DMS79 (cell line): ENCODE measurements around the gene DNAJC10.
"Not testable (repeated sequence)": the region's sequence is repeated elsewhere in the genome, so short reads cannot be mapped to it uniquely, and the experiment has no call there.

Source experiments
- DNase-seq: peaks from one replicate; lab custom pipeline; 2025; lab: John Stamatoyannopoulos, UW

The DNAJC10 gene

DNA sequence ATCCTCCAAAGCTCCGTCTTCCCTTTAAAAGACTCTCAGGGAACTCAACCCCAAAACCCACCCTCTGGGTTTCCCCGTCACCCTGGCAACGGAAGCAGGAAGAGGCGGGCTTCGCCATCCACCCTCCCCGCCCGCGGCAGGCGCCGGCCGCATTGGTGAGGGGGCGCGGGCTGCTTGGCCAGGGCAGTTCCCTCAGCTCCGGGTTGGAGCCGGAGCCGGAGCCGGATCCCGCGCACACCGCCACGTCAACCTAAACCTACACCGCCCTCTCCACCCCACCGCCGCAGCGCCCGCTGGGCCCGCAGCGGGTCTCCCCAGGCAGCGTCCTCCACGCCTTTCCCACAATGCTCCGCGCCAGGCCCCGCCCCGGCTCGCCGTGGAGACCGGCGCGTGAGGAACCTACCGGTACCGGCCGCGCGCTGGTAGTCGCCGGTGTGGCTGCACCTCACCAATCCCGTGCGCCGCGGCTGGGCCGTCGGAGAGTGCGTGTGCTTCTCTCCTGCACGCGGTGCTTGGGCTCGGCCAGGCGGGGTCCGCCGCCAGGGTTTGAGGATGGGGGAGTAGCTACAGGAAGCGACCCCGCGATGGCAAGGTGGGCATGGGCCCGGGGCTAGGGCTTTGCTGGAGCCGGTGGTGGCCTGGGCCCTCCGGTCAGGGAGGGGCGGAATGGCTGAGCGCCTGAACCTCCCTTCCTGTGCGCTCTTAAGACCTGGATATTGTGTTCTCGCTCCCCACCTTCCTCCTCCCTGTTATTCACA, at the start of gene DNAJC10:
Gene DNAJC10, plus strand, starts transcription at position 366 of the 758 bp plus-strand sequence. CDS start 1,830 bp downstream, outside the sequence.
- peak; percentile 90 for DNase-seq

GRCh38 chr2:182666674-182667314, 49.3 kb upstream of the DNAJC10 start:
- no peak for DNase-seq

DNA sequence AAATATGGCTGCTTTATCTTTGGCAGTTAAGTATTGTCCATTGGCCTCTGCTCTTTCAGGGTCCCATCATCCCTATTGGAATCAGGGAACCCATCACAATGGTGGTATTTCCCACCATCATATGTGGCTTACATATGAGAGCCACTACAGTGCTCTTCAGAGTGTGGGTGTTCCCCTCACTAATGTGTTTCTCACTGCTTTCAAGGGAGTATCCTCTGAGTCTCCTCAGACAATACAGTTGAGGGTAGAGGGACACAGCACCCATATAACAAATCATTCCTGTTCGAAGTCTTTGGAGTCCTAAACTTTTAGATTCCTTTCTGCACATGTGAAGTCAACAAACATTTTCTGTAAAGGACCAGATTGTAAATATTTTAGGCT, 48.8 kb upstream of the DNAJC10 start:
- no peak for DNase-seq

DNA sequence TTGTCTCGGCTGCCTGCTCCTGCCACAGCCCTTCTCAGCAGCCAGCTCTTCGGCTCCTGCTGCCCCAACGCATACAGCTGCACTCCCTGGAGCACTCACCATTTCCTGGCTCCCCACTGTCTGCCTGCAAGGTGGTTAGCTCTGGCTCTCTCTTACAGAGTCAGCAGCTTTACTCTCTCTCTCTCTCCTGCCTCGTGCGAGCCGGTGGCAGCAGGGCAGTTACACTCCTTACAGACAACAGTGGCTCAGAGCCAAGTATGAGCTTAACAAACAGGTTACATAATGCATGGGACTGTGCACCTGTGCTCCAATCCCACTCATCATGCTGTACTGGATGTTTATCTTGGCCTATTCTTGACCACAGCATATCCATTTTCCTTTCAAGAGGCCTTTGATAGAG, 47.4 kb upstream of the DNAJC10 start:
- peak; percentile 99 for DNase-seq

DNA sequence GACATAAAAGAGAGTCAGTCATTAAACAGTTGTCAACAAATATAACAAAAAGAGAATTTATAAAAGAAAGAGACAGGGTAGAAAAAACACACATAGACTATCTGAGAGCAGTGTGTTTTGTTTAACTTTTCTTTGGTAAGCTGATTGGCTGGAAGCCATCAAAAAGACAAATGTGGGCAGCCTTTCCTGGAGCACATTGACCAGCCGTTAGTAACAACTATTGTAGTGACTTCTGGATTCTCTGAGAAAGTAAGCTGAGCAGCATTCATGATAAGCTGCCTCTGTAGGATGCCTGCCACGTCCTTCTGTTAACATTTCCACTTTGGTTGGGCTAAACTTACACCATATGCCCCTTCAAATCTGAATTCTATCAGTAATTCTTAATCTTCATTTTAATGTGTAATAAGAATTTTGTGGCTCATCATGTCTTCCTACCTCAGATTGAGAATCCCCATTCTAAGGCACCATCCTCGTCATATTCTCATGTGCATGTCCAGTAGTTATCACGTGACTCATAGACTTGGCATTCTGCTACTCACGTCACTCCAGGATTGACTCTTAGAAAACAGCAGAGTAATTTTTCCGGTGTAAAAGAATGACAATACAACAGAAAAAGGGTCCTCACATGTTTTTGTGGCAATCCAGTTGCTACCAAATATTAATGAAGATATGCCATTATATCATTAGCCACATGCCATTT, 43.4 kb upstream of the DNAJC10 start:
- no peak for DNase-seq

GRCh38 chr2:182680837-182681236, 35.2 kb upstream of the DNAJC10 start:
- no peak for DNase-seq

DNA sequence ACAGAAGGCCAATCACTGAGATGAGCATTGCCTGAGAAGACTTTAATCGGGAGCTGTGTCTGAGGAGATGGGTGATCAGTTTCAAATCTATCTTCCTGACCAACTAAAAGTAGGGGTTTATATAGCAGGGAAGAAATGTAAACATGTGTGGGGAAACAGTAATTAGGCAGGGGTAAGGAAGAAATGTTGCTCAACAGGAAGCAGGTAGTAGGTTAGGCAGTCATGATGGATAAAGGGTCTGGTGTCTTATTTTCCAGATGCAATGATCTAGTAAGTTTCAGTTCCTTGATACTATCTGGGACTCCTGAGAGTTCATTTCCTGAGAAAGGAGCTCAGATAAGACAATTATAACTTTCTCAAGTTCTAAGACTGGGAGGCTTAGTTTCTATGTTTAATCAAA, 33.8 kb upstream of the DNAJC10 start:
- DNase-seq = no peak

DNA sequence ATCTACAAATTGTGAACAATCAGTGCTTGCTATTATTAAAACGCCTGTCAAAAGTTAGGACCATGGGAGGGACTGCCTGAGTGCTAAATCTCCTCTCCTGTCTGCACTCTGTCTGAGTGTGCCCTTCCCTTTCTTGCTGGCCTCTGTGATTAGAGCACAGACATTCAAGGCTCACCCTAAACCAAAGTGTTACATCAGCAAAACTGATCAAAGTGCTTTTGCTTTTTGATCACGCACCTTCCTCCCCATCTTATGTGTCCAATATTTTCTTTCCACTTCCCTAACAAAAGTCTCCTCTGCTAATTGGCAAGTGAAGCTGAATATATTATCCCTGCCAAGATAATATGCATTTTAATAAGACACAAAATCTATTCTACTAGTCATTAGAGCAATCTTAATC, 30.5 kb upstream of the DNAJC10 start:
- no peak for DNase-seq

DNA sequence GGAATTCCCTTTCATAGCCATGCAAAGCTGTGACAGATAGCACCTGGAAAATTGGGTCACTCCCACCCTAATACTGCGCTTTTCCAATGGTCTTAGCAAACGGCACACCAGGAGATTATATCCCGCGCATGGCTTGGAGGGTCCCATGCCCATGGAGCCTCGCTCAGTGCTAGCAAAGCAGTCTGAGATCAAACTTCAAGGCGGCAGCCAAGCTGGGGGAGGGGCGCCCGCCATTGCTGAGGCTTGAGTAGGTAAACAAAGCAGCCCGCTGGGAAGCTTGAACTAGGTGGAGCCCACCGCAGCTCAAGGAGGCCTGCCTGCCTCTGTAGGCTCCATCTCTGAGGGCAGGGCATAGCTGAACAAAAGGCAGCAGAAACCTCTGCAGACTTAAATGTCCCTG, 29.3 kb upstream of the DNAJC10 start:
- not testable (repeated sequence) for DNase-seq

DNA sequence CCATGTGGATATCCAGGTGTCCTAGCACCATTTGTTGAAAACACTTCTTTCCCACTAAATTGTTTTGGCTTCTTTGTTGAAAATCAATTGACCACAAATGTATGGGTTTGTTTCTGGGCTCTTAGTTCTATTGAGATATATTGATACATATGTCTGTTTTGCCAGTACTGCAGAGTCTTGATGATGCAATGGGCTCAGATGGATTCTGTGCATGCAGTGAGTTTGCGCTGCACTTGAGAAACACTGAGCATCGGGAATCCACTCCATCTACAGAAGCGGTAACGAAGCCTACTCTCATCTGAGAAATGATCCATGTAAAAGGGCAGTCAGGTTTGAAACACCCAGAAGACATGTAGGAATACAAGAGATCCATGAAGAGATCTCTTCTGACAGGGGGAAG, 21.9 kb upstream of the DNAJC10 start:
- DNase-seq = peak; percentile 85

GRCh38 chr2:182695776-182696175, 20.3 kb upstream of the DNAJC10 start:
- no peak for DNase-seq

DNA sequence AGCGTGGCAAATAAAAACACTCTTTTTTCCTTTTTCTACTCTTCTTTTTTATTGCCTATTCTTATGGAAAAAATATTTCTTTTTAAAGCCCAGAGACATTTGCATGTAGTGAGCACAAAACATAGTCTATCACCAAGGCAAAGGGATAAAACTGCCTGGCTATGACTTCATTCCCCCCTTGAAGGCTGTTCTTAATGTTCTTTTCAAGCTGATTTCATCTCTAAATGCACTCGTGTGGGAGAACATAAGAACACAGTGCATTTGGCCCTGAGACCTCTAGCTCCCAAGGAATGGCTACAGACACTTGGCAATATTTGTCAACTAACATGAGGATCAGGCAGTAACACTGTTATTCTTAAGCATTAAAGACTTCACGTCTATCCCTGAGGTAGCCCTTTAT, 17.4 kb upstream of the DNAJC10 start:
- no peak for DNase-seq

DNA sequence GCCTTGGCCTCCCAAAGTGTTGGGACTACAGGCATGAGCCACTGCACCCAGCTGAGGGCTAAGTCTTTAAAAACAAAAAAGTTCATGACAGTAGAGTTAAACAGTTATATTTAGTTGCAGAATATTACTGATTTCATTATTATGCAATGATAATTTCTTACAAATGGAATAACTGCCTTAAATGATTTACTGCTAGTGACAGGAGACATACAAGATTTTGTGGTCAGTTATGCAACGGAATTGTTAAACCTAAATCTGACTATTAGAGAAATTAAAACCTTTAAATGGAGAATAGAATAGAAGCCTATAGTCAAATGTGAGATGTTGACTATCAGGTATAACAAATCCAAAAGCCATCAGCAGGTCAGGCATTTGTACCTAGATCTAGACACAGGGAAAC, 10.3 kb upstream of the DNAJC10 start:
- no peak for DNase-seq

DNA sequence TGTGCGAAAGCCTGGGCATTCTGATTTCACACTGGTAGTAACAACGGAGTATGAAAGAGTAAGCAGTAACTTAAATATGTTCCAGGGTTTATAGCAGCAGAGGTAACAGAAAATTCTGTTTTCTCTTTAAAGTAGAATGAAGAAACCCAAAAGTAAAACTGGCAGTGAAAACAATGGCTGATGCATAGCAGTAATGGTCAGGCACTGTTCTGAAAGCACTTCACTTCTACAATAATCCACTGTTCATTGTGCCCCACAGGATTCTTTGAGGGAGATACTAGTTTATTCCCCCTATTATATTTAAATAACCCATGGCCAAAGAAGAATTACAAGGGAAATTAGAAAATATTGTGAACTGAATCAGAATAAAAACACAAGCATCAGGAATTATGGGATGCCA, 9.3 kb upstream of the DNAJC10 start:
- DNase-seq = no peak

- no peak for DNase-seq
Measured at GRCh38 chr2:182713601-182714000, 2.5 kb upstream of the DNAJC10 start.

- DNase-seq = no peak
Measured at GRCh38 chr2:182715121-182715891, 751 bp upstream of the DNAJC10 start.

- peak; percentile 32 for DNase-seq
Measured at GRCh38 chr2:182716650-182716979, 558 bp downstream of the DNAJC10 start.

GRCh38 chr2:182717416-182717815, 1.4 kb downstream of the DNAJC10 start:
- DNase-seq = no peak

DNA sequence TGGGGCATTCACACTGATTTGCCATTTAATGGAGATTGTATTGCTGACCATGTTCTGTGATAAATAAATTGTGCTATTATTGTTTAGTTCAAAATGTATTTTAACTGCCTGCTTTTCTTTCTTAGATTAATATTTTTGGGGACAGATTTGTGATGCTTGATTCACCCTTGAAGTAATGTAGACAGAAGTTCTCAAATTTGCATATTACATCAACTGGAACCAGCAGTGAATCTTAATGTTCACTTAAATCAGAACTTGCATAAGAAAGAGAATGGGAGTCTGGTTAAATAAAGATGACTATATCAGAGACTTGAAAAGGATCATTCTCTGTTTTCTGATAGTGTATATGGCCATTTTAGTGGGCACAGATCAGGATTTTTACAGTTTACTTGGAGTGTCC, 1.8 kb downstream of the DNAJC10 start:
- no peak for DNase-seq

DNA sequence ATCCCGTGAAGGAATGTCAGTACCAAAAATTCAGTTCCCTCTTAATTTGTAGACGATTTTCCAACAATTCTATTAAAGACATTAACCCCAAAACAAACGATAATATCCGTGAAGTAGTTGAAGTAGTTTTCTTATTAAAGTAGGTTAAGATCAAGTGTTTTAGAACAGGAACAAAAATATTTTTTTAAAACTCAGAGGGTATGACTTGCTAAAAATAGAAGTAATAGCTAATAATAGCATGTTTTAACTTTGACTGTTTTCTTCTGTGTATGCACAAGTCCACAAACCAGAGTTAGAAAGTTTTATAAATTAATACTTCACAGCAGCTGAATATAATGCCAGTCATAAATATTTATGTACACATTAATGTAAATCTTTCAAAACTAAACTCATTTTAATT, 2.4 kb downstream of the DNAJC10 start:
- no peak for DNase-seq

DNA sequence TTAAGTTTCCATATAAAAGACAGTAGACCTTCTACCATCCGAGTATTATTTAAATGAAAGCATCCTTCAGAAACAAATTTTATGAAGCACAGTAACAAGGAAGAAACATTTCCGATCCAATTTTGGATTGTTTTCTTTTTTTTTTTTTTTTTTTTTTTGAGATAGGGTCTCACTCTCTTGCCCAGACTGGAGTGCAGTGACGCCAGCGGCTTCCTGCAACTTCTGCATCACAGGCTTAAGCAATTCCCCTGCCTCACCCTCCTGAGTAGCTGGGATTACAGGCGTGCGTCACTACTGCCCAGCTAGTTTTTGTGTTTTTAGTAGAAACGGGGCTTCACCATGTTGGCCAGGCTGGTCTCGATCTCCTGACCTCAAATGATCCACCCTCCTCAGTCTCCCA, 3.1 kb downstream of the DNAJC10 start:
- not testable (repeated sequence) for DNase-seq

DNA sequence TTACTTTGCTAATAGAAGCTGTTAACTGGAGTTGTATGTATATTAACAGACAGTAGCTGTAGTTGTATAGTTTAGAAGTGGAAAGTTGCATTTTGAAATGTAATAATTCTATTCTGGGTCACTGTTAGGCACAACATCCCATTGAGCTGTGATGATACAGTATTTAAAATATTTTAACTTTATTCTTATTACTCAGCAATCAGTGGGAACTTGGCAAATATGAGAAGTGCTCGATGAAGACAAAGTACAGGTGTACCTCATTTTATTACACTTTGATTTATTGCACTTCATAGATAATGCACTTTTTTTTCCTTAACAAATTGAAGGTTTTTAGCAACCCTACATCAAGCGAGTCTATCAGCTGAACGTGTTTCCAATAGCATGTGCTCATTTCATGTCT, 8.6 kb downstream of the DNAJC10 start:
- DNase-seq = no peak

DNA sequence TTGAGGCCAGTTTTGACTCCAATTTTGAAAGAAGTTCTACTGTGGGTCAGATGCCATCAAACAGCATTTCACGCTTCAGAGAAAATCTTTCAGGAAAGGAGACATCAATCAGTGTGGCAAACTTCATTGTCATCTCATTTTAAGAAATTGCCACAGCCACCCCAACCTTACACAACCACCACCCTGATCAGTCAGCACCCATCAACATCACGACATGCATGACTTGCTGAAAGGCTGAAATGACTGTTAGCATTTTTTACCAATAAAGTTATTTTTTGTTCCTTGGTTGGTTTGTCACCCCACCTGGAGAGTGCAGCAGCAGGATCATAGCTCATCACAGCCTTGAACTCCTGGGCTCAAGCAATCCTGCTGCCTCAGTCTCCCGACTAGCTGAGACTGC, 10.4 kb downstream of the DNAJC10 start:
- DNase-seq = no peak
